Body of pancreas (tissue), 4 donors: ENCODE measurements around the gene TNFAIP8. TPM values are rescaled to one million over a fixed set of nuclear protein-coding genes. Genes with fewer than 3 reads are reported as not detected.
A peak's percentile ranks its signal among the peaks of the same experiment; 100 is the strongest.

ENCODE experiments used
- ATAC-seq: fragments of 150-250 bp; one replicate; pipeline ENCODE4 v1.9.1; 2016
- DNase-seq, 4 donors: peaks; one replicate each; pipeline ENCODE4 v3.0.0-alpha.2; 2019
- H3K27ac ChIP-seq, 4 donors: fragments of 200-600 bp; sonication (generic); 1 replicate in 3 of 4; 2 replicates in 1 of 4; pipeline versions ENCODE4 v1.5.1 to v1.6.1; 2016 to 2019; ENCODE audit warnings: mild to moderate bottlenecking in 1 of 4, mixed read lengths in 1 of 4, moderate library complexity in 1 of 4
- H3K27me3 ChIP-seq, 2 donors: fragments of 200-600 bp; sonication (generic); one replicate each; pipeline ENCODE4 v1.6.0; 2016; ENCODE audit warnings: mild to moderate bottlenecking in 1 of 2
- H3K36me3 ChIP-seq, 2 donors: fragments of 200-600 bp; sonication (generic); replicated peaks in 1 of 2; 2 replicates each; pipeline ENCODE4 v1.5.1; 2016; ENCODE audit warnings: low read depth in 2 of 2; ENCODE audit not compliant: insufficient read depth in 1 of 2
- H3K4me1 ChIP-seq: fragments of 200-600 bp; sonication (generic); one replicate; pipeline ENCODE4 v1.6.0; 2016
- H3K4me3 ChIP-seq, 2 donors: fragments of 200-600 bp; sonication (generic); 1 replicate in 1 of 2; 2 replicates in 1 of 2; pipeline ENCODE4 v1.5.1; 2016 to 2019
- H3K9me3 ChIP-seq, 3 donors: fragments of 200-600 bp; sonication (generic); 1 replicate in 2 of 3; 2 replicates in 1 of 3; pipeline ENCODE4 v1.5.1; 2016
- CTCF ChIP-seq, 7 experiments: fragments of 450-650 bp in 4 of 7; fragments of 200-600 bp in 3 of 7; sonication (generic) in 3 of 7; IDR thresholded peaks; one replicate each; pipeline ENCODE4 v1.5.1; 2016 to 2019; ENCODE audit warnings: antibody characterized with exemption in 7 of 7
- POLR2A ChIP-seq, 3 donors: fragments of 450-650 bp; IDR thresholded peaks; one replicate each; pipeline ENCODE4 v1.6.1; 2016; ENCODE audit warnings: antibody characterized with exemption in 3 of 3, mild to moderate bottlenecking in 2 of 3
- WGBS, 2 donors: methylation state at CpG; one replicate each; pipeline ENCODE4 v1.1.5; 2017; 5-methylcytosine and 5-hydroxymethylcytosine counted together
- intact Hi-C: fragments of 100-400 bp; cut with DNase I; formaldehyde crosslinking; loops from one replicate; pipeline ENCODE4 v1.15.1; 2023
- total RNA-seq, 2 donors: library from RNA; depleted of rRNA; stranded (reverse); fragments of >200 nt; gene quantifications; one replicate each; pipeline ENCODE4 v1.1.0, GENCODE V29; 2016

Gene TNFAIP8
- total RNA-seq, 2 donors from 2014 or later, result 15.8 to 32.3 TPM

- Histone ChIP-seq H3K9me3 (no peaks in the 10 kb centered on the region), H3K4me3 (no peak overlapping the region), H3K36me3 (no peaks in the 10 kb centered on the region), H3K27ac (no peak overlapping the region), H3K27me3 (no peaks in the 10 kb centered on the region), H3K4me1 (peaks cover 24% of the 10 kb centered on the region)
- intact Hi-C loops, result no loop called here
- 16 to 23% methylated on average over 6 of the region's 6 CpGs for WGBS, 2 donors
- peak; percentile 26 to 48 (median 38) for DNase-seq
- ATAC-seq, result peak; percentile 35
- TF ChIP-seq POLR2A (IDR thresholded peaks at IDR 0.05), result no peak
- TF ChIP-seq CTCF (IDR thresholded peaks at IDR 0.05), result no peak
These were observed 31.0 kb downstream of the TNFAIP8 start for GRCh38 chr5:119386596-119387344.

- intact Hi-C loops, result no loop called here
- ATAC-seq, result no peak
These were observed 32.3 kb downstream of the TNFAIP8 start for GRCh38 chr5:119387945-119388618.

GRCh38 chr5:119388619-119389190 is 32.9 kb downstream of the TNFAIP8 start:
- Histone ChIP-seq H3K36me3 (no peaks in the 10 kb centered on the region), H3K27me3 (no peaks in the 10 kb centered on the region), H3K4me3 (no peak overlapping the region), H3K27ac (no peak overlapping the region), H3K4me1 (peaks cover 24% of the 10 kb centered on the region), H3K9me3 (no peaks in the 10 kb centered on the region)
- no peak for ATAC-seq
- intact Hi-C loops, result no loop called here
- no peak for TF ChIP-seq POLR2A (IDR thresholded peaks at IDR 0.05)
- TF ChIP-seq CTCF (IDR thresholded peaks at IDR 0.05), result no peak
- no peak for DNase-seq
- whole genome bisulfite sequencing, 2 donors, result 82 to 89% methylated on average over 5 of the region's 5 CpGs

More at GRCh38 chr5:119387945-119388618, 32.3 kb downstream of the TNFAIP8 start:
- TF ChIP-seq CTCF (IDR thresholded peaks at IDR 0.05) (no peak), POLR2A (IDR thresholded peaks at IDR 0.05) (no peak)
- H3K36me3 ChIP-seq, result no peaks in the 10 kb centered on the region
- no peak overlapping the region for H3K4me3 ChIP-seq
- no peak for DNase-seq
- H3K27ac ChIP-seq, result no peak overlapping the region
- H3K27me3 ChIP-seq, result no peaks in the 10 kb centered on the region
- 57 to 60% methylated on average over 2 of the region's 2 CpGs for WGBS, 2 donors
- peaks cover 24% of the 10 kb centered on the region for H3K4me1 ChIP-seq
- H3K9me3 ChIP-seq, result no peaks in the 10 kb centered on the region

- no peak for ATAC-seq
These were observed 33.6 kb downstream of the TNFAIP8 start for GRCh38 chr5:119389288-119390030.

More at GRCh38 chr5:119389288-119390030, 33.6 kb downstream of the TNFAIP8 start:
- H3K4me3 ChIP-seq, result no peak overlapping the region
- intact Hi-C loops, result no loop called here
- no peaks in the 10 kb centered on the region for H3K9me3 ChIP-seq
- no peak for DNase-seq
- no peaks in the 10 kb centered on the region for H3K27me3 ChIP-seq
- TF ChIP-seq CTCF (IDR thresholded peaks at IDR 0.05) (no peak), POLR2A (IDR thresholded peaks at IDR 0.05) (no peak)
- peaks cover 24% of the 10 kb centered on the region for H3K4me1 ChIP-seq
- no peak overlapping the region for H3K27ac ChIP-seq
- WGBS, 2 donors, result 79 to 80% methylated on average over 3 of the region's 3 CpGs
- no peaks in the 10 kb centered on the region for H3K36me3 ChIP-seq
